Fibroblast of skin of left quadriceps (primary cell): Measurements from ENCODE around the gene UFSP1.
A peak's percentile ranks its signal among the peaks of the same experiment; 100 is the strongest.
"Not testable (repeated sequence)": the region's sequence is repeated elsewhere in the genome, so short reads cannot be mapped to it uniquely, and the experiment has no call there.

Source experiments
- DNase-seq, 2 experiments: peaks; one replicate each; pipeline ENCODE4 v3.0.0-alpha.2; 2013; ENCODE audit warnings: low read depth in 2 of 2

The UFSP1 gene

GRCh38 chr7:100860702-100861615 is 28.6 kb downstream of the UFSP1 start:
- no peak for DNase-seq

- no peak for DNase-seq
Measured at GRCh38 chr7:100859856-100860255, 29.7 kb downstream of the UFSP1 start.

GRCh38 chr7:100856871-100857282 is 32.6 kb downstream of the UFSP1 start:
- DNase-seq: no peak

- DNase-seq: no peak
Measured at GRCh38 chr7:100855515-100855914, 34.0 kb downstream of the UFSP1 start.

- not testable (repeated sequence) for DNase-seq
Measured at GRCh38 chr7:100854899-100855298, 34.6 kb downstream of the UFSP1 start.

GRCh38 chr7:100854146-100854895 is 35.2 kb downstream of the UFSP1 start:
- no peak for DNase-seq

GRCh38 chr7:100852048-100852872 is 37.3 kb downstream of the UFSP1 start, which contains the start of gene SLC12A9:
SLC12A9 (plus strand) TSS chr7:100852713; CDS start chr7:100854198, 1,485 bp downstream.
- peak; percentile 74 to 77 for DNase-seq

GRCh38 chr7:100847360-100847759 is 42.2 kb downstream of the UFSP1 start:
- no peak for DNase-seq

- DNase-seq: no peak
Measured at GRCh38 chr7:100840470-100841100, 48.9 kb downstream of the UFSP1 start.

- DNase-seq: no peak
Measured at GRCh38 chr7:100839361-100839760, 50.2 kb downstream of the UFSP1 start.
